GM19328 (cell line): ENCODE data around the gene LYRM1.
"Not testable (repeated sequence)": the region's sequence is repeated elsewhere in the genome, so short reads cannot be mapped to it uniquely, and the experiment has no call there.

ENCODE experiments used
- ATAC-seq: cut with Tn5 transposase; IDR thresholded peaks from one replicate; pipeline ENCODE4 v1.9.1; 2021; ENCODE audit warnings: mild to moderate bottlenecking, moderate library complexity; ENCODE audit not compliant: unreplicated experiment

The LYRM1 gene

DNA sequence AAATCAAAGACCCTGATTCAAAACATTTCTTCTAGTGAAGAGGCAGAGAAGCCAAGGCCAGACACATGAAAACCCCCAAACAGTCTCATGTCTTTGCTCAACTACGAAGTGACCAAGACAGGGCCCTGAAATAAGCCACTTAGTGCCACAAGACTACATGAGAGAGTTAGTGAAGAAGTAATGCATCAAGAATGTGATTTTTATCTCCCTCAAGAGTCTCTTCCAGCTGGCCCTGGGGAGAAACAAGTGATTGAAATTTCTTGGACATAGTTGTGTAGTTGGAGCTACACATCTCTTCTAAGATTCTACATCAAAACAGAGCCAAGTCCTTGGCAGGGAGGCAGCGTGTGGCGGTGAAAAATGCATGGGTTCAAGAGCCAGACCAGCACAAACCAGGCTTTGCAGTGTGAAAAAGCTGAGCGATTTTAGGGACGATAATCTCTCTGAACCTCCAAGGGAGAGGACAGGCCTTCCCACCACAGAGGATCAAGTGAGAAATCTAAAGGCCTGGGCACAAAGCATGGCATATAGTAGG, 30.6 kb downstream of the LYRM1 start:
- ATAC-seq: no peak

DNA sequence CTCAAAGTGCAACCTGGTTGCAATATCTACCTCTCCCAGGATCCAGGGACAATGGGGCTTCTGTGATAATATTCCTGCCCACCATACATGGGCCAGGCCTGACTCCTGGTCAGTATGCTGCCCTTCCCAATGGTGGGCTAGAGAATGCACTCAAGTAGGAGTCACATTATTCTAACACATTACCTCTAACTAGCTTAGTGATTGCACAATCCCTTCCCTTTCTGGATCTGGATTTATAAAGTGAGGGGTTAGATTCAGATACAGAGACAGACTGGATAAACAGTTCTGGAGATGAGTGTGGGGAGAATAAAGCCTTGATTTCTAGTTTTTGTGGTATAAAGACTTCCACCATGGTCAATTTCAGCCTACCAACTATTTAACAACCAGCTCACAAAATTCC, 33.0 kb downstream of the LYRM1 start:
- no peak for ATAC-seq

DNA sequence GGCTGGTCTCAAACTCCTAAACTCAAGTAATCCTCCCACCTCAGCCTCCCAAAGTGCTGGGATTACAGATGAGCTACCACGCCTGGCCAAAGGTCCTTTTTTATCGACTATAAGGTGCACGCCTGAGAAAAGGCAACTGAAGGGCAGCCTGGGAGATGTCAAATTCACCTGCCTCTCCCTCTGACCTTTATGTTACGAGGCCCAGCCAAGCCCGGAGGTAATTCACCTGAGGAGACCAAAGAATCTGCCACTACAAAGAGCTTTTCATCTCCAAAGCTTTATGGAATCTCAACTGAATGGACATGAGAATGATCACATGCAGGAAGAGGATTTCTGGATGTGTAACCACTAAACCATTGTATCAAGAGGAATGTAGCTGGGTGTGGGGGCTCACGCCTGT, 37.2 kb downstream of the LYRM1 start:
- ATAC-seq: no peak

DNA sequence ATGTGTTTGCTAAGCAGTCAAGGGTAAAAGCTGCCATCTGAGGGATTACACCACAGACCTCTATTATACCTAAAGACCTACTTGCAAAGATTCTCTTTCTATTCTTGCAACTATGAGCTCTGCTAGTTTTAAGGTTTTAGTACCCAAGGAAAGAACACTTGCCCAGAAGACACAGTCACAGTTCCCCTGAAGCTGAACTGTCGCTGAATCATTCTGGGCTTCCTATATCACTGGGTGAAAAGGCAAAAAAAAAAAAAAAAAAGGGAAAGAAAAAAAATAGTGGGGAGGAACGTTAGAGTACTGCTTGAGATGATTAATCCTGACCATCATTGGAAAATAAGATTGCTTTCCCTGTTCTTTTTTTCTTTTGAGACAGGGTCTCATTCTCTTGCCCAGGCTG, 37.9 kb downstream of the LYRM1 start:
- ATAC-seq: no peak

DNA sequence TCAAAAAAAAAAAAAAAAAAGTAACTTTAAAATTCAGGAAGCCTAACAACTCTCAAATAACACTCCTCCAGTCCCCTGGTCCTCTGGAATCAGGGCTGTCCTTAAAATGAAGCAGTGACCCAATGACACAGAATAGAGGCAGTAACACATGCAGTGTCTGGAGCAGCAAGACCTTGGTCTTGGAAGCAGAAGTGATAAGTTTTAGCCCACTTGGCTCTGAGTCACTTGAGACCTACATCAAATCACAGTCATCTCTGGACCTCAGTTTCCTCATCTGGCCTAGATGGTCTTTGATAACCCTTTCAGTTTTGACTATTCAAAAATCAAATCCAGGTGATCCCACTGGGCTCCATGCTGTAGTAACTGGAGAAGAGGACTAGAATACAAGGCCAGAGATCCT, 39.0 kb downstream of the LYRM1 start:
- no peak for ATAC-seq

DNA sequence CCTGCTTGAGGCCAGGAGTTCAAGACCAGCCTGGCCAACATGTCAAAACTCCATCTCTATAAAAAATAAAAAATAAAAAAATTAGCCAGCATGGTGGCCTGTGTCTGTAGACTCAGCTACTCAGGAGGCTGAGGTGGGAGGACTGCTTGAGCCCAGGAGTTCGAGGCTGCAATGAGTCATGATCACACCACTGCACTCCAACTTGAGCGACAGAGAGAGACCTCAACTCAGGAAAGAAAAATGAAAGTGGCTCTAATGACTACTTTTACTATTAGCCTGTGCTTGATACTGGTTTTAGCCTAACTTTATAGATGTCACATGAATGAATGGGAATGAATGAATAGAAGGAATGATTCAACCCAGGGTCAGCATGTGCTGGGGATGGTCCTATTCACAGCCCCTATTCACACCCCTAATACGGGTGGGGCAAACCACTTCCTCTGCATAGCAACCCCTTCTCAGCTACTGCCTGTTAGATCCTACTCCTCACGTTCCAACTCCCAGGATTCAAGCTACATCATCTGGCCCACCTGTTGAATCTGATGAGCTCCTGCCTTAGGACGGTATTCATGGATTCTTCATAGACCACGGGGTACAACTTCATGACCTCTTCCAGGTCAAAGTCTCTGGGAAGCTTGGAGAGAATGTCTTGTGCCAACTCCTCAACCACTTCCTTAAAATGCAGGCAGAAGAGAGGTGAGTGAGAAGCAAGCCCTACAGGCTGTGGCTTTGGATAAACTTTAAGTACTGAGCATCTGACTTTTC, 40.5 kb downstream of the LYRM1 start:
- ATAC-seq: no peak

DNA sequence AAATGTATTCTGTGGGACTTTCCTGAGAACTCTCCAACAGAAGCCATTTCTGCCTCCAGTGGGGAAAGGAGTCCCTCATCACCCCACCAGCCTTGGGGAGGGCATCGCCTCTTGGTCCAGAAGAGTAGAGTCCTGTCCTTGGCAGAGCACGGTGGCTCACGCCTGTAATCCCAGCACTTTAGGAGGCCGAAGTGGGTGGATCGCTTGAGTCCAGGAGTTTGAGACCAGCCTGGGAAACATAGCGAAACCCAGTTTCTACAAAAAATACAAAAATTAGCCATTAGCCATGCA, 41.0 kb downstream of the LYRM1 start:
- no peak for ATAC-seq

DNA sequence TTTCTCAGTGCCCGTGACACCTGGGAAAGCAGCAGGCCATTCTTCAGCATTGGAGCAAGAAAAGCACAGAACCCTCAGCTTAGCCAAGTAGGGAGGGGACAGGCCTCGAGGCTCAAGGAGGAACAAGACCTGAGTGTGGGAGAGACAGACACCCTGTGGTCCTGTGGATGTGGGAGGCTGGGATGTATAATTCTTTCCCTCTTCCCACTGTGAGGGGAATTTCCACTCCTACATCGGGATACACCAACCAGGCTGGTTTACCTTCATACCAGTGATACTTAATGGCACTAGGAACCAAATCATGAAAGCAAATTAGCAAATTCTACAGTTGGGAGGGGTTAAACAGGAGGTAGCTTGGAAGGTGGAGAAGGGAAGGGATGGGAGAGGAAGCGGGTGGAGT, 41.7 kb downstream of the LYRM1 start:
- ATAC-seq: no peak

DNA sequence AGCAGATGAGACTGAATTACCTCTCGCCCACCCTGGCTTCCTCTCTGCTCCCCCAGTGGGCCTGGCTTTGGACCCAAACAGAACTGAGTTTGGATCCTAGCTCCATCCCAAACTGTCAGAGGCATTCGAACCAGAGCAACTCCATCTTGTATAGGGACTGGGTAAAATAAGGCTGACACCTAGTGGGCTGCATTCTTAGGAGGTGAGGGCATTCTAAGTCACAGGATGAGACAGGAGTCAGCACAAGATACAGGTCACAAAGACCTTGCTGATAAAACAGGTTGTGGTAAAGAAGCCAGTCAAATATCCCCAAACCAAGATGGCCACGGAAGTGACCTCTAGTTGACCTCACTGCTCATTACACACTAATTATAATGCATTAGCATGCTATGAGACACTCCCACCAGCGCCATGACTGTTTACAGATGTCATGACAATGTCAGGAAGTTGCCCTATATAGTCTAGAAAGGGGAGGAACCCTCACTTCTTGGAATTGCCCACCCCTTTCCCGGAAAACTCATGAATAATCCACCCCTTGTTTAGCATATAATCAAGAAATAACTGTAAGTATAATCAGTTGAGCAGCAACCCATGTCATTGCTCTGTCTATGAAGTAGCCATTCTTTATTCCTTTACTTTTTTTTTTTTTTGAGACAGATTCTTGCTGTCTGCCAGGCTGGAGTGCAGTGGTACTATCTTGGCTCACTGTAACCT, 44.4 kb downstream of the LYRM1 start:
- no peak for ATAC-seq

DNA sequence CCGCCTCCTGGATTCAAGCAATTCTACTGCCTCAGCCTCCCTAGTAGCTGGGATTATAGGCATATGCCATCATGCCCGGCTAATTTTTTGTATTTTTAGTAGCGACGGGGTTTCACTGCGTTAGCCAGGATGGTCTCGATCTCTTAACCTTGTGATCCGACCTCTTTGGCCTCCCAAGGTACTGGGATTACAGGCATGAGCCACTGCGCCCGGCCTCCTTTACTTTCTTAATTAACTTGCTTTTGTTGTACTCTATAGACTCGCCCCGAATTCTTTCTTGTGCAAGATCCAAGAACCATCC, 45.0 kb downstream of the LYRM1 start:
- ATAC-seq: not testable (repeated sequence)

DNA sequence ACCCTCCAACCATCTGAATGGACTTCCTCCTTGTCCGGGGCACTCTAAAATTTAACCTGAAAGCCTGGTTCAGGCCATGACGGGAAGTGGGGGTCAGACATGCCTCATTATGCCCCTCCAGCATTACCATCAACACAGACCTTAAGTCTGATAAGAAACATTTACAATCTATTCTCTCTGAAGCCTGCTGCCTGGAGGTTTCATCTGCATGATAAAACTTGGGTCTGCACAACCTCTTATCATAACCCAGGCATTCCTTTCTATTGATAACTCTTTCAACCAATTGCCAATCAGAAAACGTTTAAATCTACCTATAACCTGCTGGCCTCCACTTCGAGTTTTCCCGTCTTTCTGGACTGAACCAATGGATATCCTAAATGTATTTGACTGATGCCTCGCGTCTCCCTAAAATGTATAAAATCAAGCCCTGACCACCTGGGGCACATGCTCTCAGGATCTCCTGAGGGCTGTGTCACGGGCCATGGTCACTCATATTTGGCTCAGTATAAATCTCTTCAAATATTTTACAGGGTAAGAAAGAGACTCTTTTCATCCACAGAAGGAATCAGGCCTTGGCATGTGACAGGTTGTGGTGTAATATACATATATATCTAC, 45.6 kb downstream of the LYRM1 start:
- no peak for ATAC-seq

DNA sequence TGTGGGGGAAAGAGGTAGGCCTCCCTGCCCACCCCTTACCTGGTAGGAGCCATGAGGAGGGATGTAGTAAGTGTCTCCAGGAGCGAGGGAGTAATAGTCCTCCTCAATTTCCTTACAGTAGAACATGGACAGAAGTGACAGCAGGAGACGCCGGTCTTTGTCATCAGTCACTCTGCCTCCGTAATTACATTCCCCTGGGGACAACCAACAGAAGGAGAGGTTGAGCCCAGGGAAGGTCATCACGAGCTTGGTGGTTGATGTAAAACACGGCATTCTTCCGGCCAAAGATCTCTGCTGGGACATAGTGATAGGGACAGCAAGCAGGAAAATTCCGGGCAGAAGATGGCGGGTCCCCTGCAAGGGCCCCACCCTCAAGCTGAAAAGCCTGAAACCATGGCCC, 47.9 kb downstream of the LYRM1 start:
- ATAC-seq: no peak

DNA sequence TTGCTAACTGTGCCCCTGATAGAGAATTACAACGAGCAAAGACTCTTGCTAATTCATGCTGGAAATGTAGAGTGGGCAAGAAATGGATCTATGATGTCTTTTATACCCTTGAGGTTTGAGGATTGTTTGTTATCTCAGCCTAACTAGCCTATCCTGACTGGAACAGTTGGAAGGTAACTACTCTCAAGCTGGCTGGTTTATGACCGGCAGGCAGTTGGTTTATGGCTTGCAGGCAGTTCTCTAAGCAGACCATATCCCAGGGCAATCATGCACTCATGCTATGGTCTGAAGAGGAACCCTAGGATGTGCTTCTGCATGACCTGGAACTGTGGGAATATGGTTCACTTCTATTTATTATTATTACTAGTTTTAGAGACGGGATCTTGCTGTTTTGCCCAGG, 49.1 kb downstream of the LYRM1 start:
- ATAC-seq: no peak

DNA sequence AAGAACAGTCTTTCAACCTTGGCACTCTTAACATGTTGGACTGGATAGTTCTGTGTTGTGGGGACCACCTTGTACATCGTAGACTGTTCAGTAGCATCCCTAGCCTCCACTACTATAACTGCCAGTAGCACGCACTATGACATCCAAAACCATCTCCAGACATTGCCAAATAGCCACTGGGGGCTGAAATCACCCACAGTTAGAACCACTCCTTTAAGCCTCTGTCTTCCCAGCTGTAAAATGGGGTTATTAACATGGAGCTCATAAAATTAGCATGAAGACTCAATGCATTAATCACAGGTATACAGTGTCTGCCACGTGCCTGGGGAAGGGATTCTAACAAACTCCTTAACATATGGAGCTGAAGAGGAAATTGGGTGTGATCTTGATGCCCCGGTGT, 49.7 kb downstream of the LYRM1 start:
- ATAC-seq: no peak

DNA sequence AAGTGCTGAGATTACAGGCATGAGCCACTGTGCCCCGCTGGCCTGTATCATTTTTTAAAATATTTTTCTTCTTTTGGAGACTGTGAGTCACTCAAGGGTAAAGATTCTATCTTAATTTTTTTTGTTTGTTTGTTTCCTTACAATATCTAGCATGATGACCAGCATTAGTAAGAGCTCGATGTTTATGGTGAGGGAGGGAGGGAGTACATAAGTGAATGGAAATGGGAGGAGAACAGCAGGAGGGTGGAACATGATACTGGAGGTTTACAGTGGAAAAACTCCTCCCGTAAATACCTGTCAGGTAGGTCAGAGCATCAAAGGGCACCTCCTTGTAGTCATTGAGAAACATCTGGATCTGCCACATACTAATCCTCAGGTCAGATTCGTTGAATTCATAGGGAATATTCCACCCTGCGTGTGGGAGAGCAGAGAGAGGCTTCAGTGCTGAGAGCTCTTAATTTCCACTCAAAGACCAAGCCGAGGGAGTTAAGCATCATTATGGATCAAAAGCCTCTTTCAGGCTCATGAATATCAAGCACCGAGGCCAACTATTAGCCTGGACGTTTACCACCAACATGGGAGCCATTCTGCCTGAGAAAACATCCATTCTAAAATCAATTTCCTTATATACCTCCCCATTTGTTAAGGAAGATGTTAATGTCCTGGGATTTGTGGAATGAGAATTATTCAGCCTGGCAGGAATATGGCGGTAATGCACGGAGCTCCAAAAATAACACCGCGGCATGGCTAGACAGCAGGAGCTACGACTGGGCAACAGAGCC, 51.8 kb downstream of the LYRM1 start:
- no peak for ATAC-seq

DNA sequence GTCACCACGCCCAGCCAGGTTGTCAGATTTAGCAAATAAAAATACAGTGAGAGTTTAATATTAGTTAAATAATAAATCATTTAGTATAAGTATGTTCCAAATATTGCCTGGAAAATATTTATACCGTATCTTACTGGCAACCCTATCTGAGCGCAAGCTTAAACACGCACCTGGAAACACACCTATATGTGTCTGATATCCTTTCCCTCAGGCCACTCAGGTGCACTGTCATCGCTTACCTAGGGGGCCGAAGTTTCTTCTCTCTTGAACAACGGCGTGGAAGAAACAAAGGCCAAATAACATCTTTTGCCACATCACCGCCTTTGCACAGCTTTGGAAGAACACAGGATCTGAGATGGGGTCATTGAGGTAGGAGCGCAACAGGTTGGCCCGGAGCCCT, 54.0 kb downstream of the LYRM1 start:
- ATAC-seq: no peak

DNA sequence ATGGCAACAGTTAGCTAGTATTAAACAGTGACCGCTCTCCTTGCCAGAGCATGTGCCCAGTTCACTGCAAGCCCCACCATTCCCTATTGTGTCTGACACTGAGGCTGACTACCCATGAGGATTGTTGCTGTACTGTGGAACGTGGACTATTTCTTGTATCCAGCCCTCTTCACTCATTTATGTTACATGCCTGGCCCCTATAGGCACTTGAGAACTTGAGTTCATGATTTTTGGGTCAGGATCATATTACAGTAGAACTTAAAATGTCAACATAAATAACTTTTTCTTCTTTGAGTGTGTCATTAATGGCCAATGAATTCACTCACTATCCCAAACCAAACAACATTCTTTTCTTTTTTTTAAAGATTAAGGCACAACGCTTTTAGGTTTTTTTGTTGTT, 55.7 kb downstream of the LYRM1 start:
- ATAC-seq: no peak

DNA sequence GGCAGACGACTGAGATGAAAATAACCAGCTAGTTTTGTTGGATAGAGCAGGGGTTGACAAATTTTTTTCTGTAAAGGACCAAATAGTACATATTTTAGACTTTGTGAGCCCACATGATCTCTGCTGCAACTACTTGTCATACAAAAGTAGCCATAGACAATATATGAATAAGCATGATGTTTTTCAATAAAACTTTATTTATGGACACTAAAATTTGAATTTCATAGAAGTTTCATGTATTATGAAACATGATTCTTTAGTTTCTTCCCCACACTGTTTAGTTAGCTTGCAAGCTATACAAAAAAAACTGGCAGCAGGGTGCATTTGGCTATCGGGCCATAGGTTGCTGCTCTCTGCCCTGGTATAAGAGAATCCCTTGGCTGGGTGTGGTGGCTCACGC, 56.6 kb downstream of the LYRM1 start:
- ATAC-seq: no peak

DNA sequence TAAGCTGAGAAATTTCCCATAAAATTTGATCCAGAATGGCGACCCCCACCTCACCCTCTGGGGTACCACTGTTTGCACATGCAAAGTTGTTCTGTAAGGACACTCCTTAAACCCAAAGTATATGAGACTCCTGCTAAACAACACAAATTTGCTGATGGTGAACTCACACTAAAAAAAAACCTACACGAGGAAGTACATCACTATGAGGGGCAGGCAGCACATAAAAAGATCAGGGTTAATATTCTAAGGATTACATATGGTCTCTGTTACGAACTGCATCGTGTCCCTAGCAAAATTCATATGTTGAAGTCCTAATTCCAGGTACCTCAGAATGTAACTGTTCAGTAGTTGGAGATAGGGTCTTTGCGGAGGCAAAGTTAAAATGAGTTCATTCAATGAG, 60.3 kb downstream of the LYRM1 start:
- no peak for ATAC-seq

DNA sequence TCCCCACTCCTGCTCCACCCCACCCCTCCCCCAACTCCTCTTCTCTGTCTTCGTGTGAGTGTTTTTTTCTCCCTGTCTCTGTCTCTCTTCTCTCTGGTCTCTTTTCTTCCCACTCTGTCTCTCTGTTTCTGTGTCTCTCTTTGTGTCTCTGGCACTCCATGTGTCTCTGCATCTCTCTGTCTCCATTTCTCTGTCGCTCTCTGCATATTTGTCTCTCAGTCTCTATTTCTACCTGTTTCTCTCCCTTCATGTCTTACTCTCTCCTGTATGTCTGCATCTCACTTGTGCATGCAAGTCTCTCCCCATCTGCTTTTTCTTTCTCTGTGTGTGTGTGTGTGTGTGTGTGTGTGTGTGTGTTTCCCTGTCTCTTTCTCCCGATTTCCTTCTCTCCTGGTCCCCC, 68.2 kb downstream of the LYRM1 start:
- no peak for ATAC-seq

DNA sequence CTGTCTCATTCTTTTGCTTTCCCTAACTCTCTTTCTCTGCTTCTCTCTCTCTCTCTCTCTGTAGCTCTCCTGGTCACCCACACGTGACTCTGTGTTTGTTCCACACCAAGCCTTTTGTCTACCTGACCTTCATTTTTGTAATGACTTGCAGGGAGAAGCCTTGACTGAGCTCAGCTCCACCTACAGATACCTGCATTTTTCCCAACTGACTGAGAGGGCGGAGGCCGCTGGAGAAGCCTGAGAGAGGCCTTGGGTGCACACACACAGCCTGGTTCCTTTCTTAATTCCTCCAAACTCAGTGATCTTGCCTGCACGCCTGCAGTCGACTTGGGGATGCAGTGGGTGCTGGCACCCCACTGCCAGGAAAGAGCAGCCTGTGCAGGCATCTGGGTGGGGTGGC, 68.8 kb downstream of the LYRM1 start:
- no peak for ATAC-seq

DNA sequence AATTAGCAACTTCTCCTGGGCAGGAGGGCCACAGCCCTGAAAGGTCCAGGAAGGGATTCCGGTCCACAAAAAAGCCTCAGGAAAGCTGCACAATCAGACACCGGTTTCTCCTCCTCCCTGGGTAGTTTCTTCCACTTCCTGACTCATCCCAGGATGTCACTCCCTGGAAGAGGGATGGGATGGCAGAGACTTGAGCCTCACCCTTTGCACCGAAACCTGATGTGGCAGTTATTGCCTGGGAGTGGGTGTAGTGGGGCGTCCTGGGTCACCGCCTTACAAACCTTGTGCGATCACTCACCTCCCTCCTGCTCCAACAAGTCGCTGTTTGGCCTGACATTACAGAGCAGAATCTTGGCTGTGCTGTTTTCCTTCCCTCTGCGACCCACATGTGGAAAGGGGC, 70.8 kb downstream of the LYRM1 start:
- no peak for ATAC-seq
